Left ventricle myocardium inferior (tissue), 1 donor: ENCODE data around the gene BCL7C. TPM values are rescaled to one million over a fixed set of nuclear protein-coding genes. Genes with fewer than 3 reads are reported as not detected.
"Not testable (repeated sequence)": the region's sequence is repeated elsewhere in the genome, so short reads cannot be mapped to it uniquely, and the experiment has no call there.

Source experiments
- DNase-seq: peaks from one replicate; pipeline ENCODE4 v3.0.0-alpha.2; 2020
- H3K27ac ChIP-seq: fragments of 200-600 bp; replicated peaks from 2 replicates; pipeline ENCODE4 v1.8.0; 2021
- H3K27me3 ChIP-seq: fragments of 200-600 bp; 2 replicates; pipeline ENCODE4 v1.8.0; 2021; ENCODE audit warnings: low read depth
- H3K36me3 ChIP-seq: fragments of 200-600 bp; 2 replicates; pipeline ENCODE4 v1.8.0; 2021
- H3K4me1 ChIP-seq: fragments of 200-600 bp; 2 replicates; pipeline ENCODE4 v1.8.0; 2021
- H3K4me3 ChIP-seq: fragments of 200-600 bp; 2 replicates; pipeline ENCODE4 v1.8.0; 2021; ENCODE audit warnings: mild to moderate bottlenecking, moderate library complexity
- H3K9me3 ChIP-seq: fragments of 200-600 bp; replicated peaks from 2 replicates; pipeline ENCODE4 v1.8.0; 2021
- CTCF ChIP-seq: fragments of 200-600 bp; IDR thresholded peaks from 2 replicates; pipeline ENCODE4 v1.8.0; 2021; ENCODE audit warnings: antibody characterized with exemption, mild to moderate bottlenecking, borderline replicate concordance
- intact Hi-C: fragments of 100-400 bp; cut with micrococcal nuclease; formaldehyde crosslinking; loops from one replicate; pipeline ENCODE4 v1.11.0; 2022
- total RNA-seq: library from RNA; stranded (reverse); fragmentation: NEBNext Ultra II Directional; extraction: Animal tissue kit (Norgen Biotek cat#: 25700); gene quantifications from one replicate; pipeline ENCODE4 v1.2.1, GENCODE V29; 2021
- donor health status: DM: no; HTN: yes; CAD: no; lungs with severe emphysema.

The BCL7C gene
- total RNA-seq, 1 donor from 2014 or later: 25.2 TPM

GRCh38 chr16:30874821-30875717, 18.8 kb downstream of the BCL7C start:
- Histone ChIP-seq H3K27ac (peak overlapping the region; percentile 99), H3K4me1 (peaks cover 35% of the 10 kb centered on the region), H3K9me3 (no peaks in the 10 kb centered on the region), H3K36me3 (peaks cover 12% of the 10 kb centered on the region), H3K27me3 (no peaks in the 10 kb centered on the region), H3K4me3 (peak overlapping the region; percentile 99)
- intact Hi-C loops: no loop called here
- peak; percentile 93 for DNase-seq
- TF ChIP-seq CTCF: no peak

- H3K27ac ChIP-seq: peak overlapping the region; percentile 99
- H3K4me1 ChIP-seq: peaks cover 35% of the 10 kb centered on the region
- TF ChIP-seq CTCF: no peak
- peaks cover 7% of the 10 kb centered on the region for H3K36me3 ChIP-seq
- H3K27me3 ChIP-seq: no peaks in the 10 kb centered on the region
- no peak for DNase-seq
- intact Hi-C loops: no loop called here
- H3K4me3 ChIP-seq: peak overlapping the region; percentile 99
- no peaks in the 10 kb centered on the region for H3K9me3 ChIP-seq
Observed at GRCh38 chr16:30874244-30874820, 19.5 kb downstream of the BCL7C start.

- Histone ChIP-seq H3K27ac (no peak overlapping the region), H3K27me3 (no peaks in the 10 kb centered on the region), H3K36me3 (no peaks in the 10 kb centered on the region), H3K4me3 (no peak overlapping the region), H3K9me3 (no peaks in the 10 kb centered on the region), H3K4me1 (peaks cover 21% of the 10 kb centered on the region)
- TF ChIP-seq CTCF: no peak
- DNase-seq: no peak
- intact Hi-C loops: no loop called here
Observed at GRCh38 chr16:30870904-30871303, 23.0 kb downstream of the BCL7C start.

- Histone ChIP-seq H3K27me3 (no peaks in the 10 kb centered on the region), H3K9me3 (no peaks in the 10 kb centered on the region), H3K4me1 (no peaks in the 10 kb centered on the region), H3K36me3 (no peaks in the 10 kb centered on the region), H3K4me3 (no peak overlapping the region), H3K27ac (no peak overlapping the region)
- TF ChIP-seq CTCF: no peak
- intact Hi-C loops: no loop called here
- DNase-seq: no peak
Observed at GRCh38 chr16:30867747-30868146, 26.1 kb downstream of the BCL7C start.

GRCh38 chr16:30866031-30866430, 27.8 kb downstream of the BCL7C start:
- intact Hi-C loops: no loop called here
- H3K36me3 ChIP-seq: no peaks in the 10 kb centered on the region
- no peak for DNase-seq
- H3K27ac ChIP-seq: no peak overlapping the region
- H3K4me3 ChIP-seq: no peak overlapping the region
- no peaks in the 10 kb centered on the region for H3K4me1 ChIP-seq
- no peaks in the 10 kb centered on the region for H3K9me3 ChIP-seq
- TF ChIP-seq CTCF: no peak
- H3K27me3 ChIP-seq: no peaks in the 10 kb centered on the region

- DNase-seq, H3K27ac ChIP-seq, intact Hi-C loops, H3K9me3 ChIP-seq, H3K27me3 ChIP-seq, H3K4me3 ChIP-seq, H3K4me1 ChIP-seq, H3K36me3 ChIP-seq: not testable (repeated sequence)
Observed at GRCh38 chr16:30863178-30863577, 30.7 kb downstream of the BCL7C start.

GRCh38 chr16:30860729-30861128, 33.1 kb downstream of the BCL7C start:
- H3K4me1 ChIP-seq, H3K9me3 ChIP-seq, H3K27ac ChIP-seq, H3K36me3 ChIP-seq, DNase-seq, H3K4me3 ChIP-seq, H3K27me3 ChIP-seq, intact Hi-C loops: not testable (repeated sequence)
